HFFc6 (cell line): ENCODE data around the gene SLC25A21. TPM values are rescaled to one million over a fixed set of nuclear protein-coding genes. Genes with fewer than 3 reads are reported as not detected.

Experiments used
- DNase-seq: peaks from one replicate; pipeline ENCODE4 v3.0.0-alpha.2; 2018
- H3K27ac Mint-ChIP-seq: 2 replicates; pipeline ENCODE4 v1.8.0; 2020; ENCODE audit warnings: mild to moderate bottlenecking, mixed read lengths
- H3K27me3 Mint-ChIP-seq: 2 replicates; pipeline ENCODE4 v1.8.0; 2021; ENCODE audit warnings: mild to moderate bottlenecking, moderate library complexity, mixed read lengths; ENCODE audit not compliant: insufficient read depth
- H3K36me3 Mint-ChIP-seq: 2 replicates; pipeline ENCODE4 v1.8.0; 2021; ENCODE audit warnings: low read depth, mixed read lengths
- H3K4me1 Mint-ChIP-seq: 2 replicates; pipeline ENCODE4 v1.8.0; 2020; ENCODE audit warnings: low read depth, mixed read lengths
- H3K4me3 Mint-ChIP-seq: 2 replicates; pipeline ENCODE4 v1.8.0; 2020; ENCODE audit warnings: mild to moderate bottlenecking, moderate library complexity, mixed read lengths
- H3K9me3 Mint-ChIP-seq: 2 replicates; pipeline ENCODE4 v1.8.0; 2020; ENCODE audit warnings: mild to moderate bottlenecking, mixed read lengths
- CTCF ChIP-seq: fragments of 200-600 bp; sonication (generic); IDR thresholded peaks from 2 replicates; pipeline ENCODE4 v1.5.0; 2021; ENCODE audit warnings: antibody characterized with exemption, mild to moderate bottlenecking
- total RNA-seq, 6 experiments: library from RNA; stranded (reverse); fragmentation: NEBNext Ultra II Directional; extraction: Animal tissue kit (Norgen Biotek cat#: 25700); gene quantifications; 2 replicates in 1 of 6; 3 replicates in 5 of 6; pipeline ENCODE4 v1.2.3, GENCODE V29; 2021

SLC25A21 gene
- total RNA-seq, 6 experiments from 2014 or later = 0.33 to 1.1 (median 0.47) TPM

DNA sequence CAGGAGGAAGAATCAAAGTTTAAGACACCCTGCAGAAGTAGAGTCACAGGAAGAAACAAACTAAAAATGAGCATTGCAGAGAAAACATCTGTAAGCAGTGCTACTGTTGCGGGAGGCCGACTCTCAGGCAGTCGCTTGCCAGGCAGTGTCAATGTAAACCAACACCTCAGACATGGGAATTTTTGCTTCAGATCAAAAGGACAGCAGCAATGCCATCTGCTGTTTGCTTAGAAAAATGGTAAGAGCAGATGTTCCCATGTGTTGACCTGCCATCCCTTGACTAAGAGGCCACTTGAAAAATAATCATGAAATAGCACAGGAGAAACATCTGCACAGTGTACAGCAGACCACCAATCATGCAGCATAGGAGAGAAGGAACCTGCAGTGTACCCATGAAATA, 196.6 kb downstream of the SLC25A21 start:
- no peaks in the 10 kb centered on the region for H3K9me3 Mint-ChIP-seq
- H3K4me1 Mint-ChIP-seq = peaks cover 63% of the 10 kb centered on the region
- H3K36me3 Mint-ChIP-seq = peaks cover 6% of the 10 kb centered on the region; the same call in 1 of the 2 replicates
- H3K4me3 Mint-ChIP-seq = no peak overlapping the region
- peak; percentile 37; the same call in 1 of the 2 replicates for TF ChIP-seq CTCF
- no peak for DNase-seq
- H3K27ac Mint-ChIP-seq = no peak overlapping the region; the same call in 1 of the 2 replicates
- no peaks in the 10 kb centered on the region for H3K27me3 Mint-ChIP-seq

- Mint-ChIP-seq H3K4me1 (peaks cover 54% of the 10 kb centered on the region), H3K27ac (no peak overlapping the region), H3K27me3 (no peaks in the 10 kb centered on the region), H3K9me3 (no peaks in the 10 kb centered on the region), H3K36me3 (0 out of 2 replicates have a peak, but pooled peaks cover under 1% of the 10 kb centered on the region), H3K4me3 (no peak overlapping the region)
- no peak for DNase-seq
- TF ChIP-seq CTCF = no peak
These were observed 197.4 kb downstream of the SLC25A21 start for GRCh38 chr14:36974985-36975384.

- Mint-ChIP-seq H3K4me3 (peak overlapping the region; percentile 18; the same call in 1 of the 2 replicates), H3K27me3 (no peaks in the 10 kb centered on the region; the same call in 1 of the 2 replicates), H3K4me1 (peaks cover 53% of the 10 kb centered on the region), H3K36me3 (no peaks in the 10 kb centered on the region), H3K9me3 (no peaks in the 10 kb centered on the region), H3K27ac (peak overlapping the region; percentile 63)
- DNase-seq = peak; percentile 55
- TF ChIP-seq CTCF = no peak
These were observed 198.5 kb downstream of the SLC25A21 start for GRCh38 chr14:36973806-36974442.

GRCh38 chr14:36971263-36971855, 201.0 kb downstream of the SLC25A21 start:
- no peaks in the 10 kb centered on the region for H3K36me3 Mint-ChIP-seq
- peaks cover 1% of the 10 kb centered on the region for H3K27me3 Mint-ChIP-seq
- no peak for DNase-seq
- no peak for TF ChIP-seq CTCF
- H3K4me3 Mint-ChIP-seq = no peak overlapping the region
- no peak overlapping the region for H3K27ac Mint-ChIP-seq
- peaks cover 42% of the 10 kb centered on the region for H3K4me1 Mint-ChIP-seq
- no peaks in the 10 kb centered on the region for H3K9me3 Mint-ChIP-seq

GRCh38 chr14:36967892-36968555, 204.4 kb downstream of the SLC25A21 start:
- no peak for TF ChIP-seq CTCF
- Mint-ChIP-seq H3K9me3 (no peaks in the 10 kb centered on the region), H3K4me3 (no peak overlapping the region), H3K27ac (no peak overlapping the region), H3K36me3 (no peaks in the 10 kb centered on the region), H3K4me1 (peaks cover 9% of the 10 kb centered on the region), H3K27me3 (peaks cover 2% of the 10 kb centered on the region)
- DNase-seq = no peak
